ENCODE measurements around the gene TBCD.

- TF ChIP-seq MLX (CRISPR knock-in tag; IDR thresholded peaks at IDR 0.05) = no peak
- TF ChIP-seq CTCF (IDR thresholded peaks at IDR 0.05) = no peak
- no peak for TF ChIP-seq NR2C2 (CRISPR knock-in tag; IDR thresholded peaks at IDR 0.05)
- TF ChIP-seq CREB1 (CRISPR knock-in tag; IDR thresholded peaks at IDR 0.05) = no peak
- no peak for TF ChIP-seq MXD4 (CRISPR knock-in tag; IDR thresholded peaks at IDR 0.05; ENCODE audit: borderline replicate concordance)
- no peak for TF ChIP-seq EMX1 (CRISPR knock-in tag; IDR thresholded peaks at IDR 0.05)
- no peak for TF ChIP-seq CBFB (CRISPR knock-in tag; IDR thresholded peaks at IDR 0.05; ENCODE audit: low read depth)
- TF ChIP-seq MAX (CRISPR knock-in tag; IDR thresholded peaks at IDR 0.05) = no peak
- no peak for TF ChIP-seq JUN (CRISPR knock-in tag; IDR thresholded peaks at IDR 0.05)
- no peak for TF ChIP-seq OVOL2 (CRISPR knock-in tag; IDR thresholded peaks at IDR 0.05; ENCODE audit: borderline replicate concordance)
Observed at GRCh38 chr17:82976982-82977488, 225.2 kb downstream of the TBCD start.
